OCI-LY3 (cell line): ENCODE results near the gene CAMK1D.

Experiments used
- CTCF ChIP-seq: fragments of 200-600, 300-600 bp; sonication (generic); IDR thresholded peaks from 2 replicates; pipeline ENCODE4 v1.5.1; 2014; ENCODE audit warnings: antibody characterized with exemption, low read length, low read depth
- EZH2phosphoT487 ChIP-seq: fragments of 200-600 bp; shearing (Covaris generic); IDR thresholded peaks from 2 replicates; pipeline ENCODE4 v1.6.1; 2018; ENCODE audit warnings: antibody characterized with exemption, mixed run types, low read depth

GRCh38 chr10:12455318-12455717 is 106.0 kb downstream of the CAMK1D start:
- TF ChIP-seq CTCF (no peak), EZH2phosphoT487 (no peak)
